Measurements from ENCODE around the gene TRPM8.

- TF ChIP-seq CTCF (IDR thresholded peaks at IDR 0.05) = no peak
- TF ChIP-seq POLR2A (IDR thresholded peaks at IDR 0.05) = no peak
Measured at GRCh38 chr2:233967164-233967563, 50.0 kb downstream of the TRPM8 start.
